DND-41 (cell line): ENCODE data around the gene AOC1.

Source experiments
- EZH2 ChIP-seq: IDR thresholded peaks from 3 replicates; pipeline ENCODE4 v1.6.1; 2012; ENCODE audit warnings: borderline replicate concordance, low read depth, mild to moderate bottlenecking, moderate library complexity, low read length, inconsistent platforms; ENCODE audit not compliant: severe bottlenecking
- TF ChIP-seq, protein P1 (sequence below): IDR thresholded peaks from 2 replicates; pipeline ENCODE4 v1.5.1; 2012; ENCODE audit warnings: borderline replicate concordance, low read length, moderate library complexity, mild to moderate bottlenecking; ENCODE audit not compliant: poor library complexity, severe bottlenecking; ENCODE audit errors: extremely low read depth

GRCh38 chr7:150805864-150806263 lies 46.5 kb upstream of the AOC1 start:
- TF ChIP-seq, protein P1, sequence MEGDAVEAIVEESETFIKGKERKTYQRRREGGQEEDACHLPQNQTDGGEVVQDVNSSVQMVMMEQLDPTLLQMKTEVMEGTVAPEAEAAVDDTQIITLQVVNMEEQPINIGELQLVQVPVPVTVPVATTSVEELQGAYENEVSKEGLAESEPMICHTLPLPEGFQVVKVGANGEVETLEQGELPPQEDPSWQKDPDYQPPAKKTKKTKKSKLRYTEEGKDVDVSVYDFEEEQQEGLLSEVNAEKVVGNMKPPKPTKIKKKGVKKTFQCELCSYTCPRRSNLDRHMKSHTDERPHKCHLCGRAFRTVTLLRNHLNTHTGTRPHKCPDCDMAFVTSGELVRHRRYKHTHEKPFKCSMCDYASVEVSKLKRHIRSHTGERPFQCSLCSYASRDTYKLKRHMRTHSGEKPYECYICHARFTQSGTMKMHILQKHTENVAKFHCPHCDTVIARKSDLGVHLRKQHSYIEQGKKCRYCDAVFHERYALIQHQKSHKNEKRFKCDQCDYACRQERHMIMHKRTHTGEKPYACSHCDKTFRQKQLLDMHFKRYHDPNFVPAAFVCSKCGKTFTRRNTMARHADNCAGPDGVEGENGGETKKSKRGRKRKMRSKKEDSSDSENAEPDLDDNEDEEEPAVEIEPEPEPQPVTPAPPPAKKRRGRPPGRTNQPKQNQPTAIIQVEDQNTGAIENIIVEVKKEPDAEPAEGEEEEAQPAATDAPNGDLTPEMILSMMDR: no peak
- TF ChIP-seq EZH2: no peak
